ENCODE results near the gene GTSF1L.
A peak's percentile ranks its signal among the peaks of the same experiment; 100 is the strongest.
"Not testable (repeated sequence)": the region's sequence is repeated elsewhere in the genome, so short reads cannot be mapped to it uniquely, and the experiment has no call there.

GTSF1L gene

GRCh38 chr20:43766385-43766784, 39.6 kb upstream of the GTSF1L start:
- TF ChIP-seq, protein P1, sequence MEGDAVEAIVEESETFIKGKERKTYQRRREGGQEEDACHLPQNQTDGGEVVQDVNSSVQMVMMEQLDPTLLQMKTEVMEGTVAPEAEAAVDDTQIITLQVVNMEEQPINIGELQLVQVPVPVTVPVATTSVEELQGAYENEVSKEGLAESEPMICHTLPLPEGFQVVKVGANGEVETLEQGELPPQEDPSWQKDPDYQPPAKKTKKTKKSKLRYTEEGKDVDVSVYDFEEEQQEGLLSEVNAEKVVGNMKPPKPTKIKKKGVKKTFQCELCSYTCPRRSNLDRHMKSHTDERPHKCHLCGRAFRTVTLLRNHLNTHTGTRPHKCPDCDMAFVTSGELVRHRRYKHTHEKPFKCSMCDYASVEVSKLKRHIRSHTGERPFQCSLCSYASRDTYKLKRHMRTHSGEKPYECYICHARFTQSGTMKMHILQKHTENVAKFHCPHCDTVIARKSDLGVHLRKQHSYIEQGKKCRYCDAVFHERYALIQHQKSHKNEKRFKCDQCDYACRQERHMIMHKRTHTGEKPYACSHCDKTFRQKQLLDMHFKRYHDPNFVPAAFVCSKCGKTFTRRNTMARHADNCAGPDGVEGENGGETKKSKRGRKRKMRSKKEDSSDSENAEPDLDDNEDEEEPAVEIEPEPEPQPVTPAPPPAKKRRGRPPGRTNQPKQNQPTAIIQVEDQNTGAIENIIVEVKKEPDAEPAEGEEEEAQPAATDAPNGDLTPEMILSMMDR (IDR thresholded peaks at IDR 0.05; ENCODE audit: low read depth, low read length), result no peak
- H3K4me3 ChIP-seq (replicated peaks in 1 of 2; ENCODE audit: low read depth in 2 of 2, low read length in 2 of 2), result no peak overlapping the region
- no peak for DNase-seq (ENCODE audit: low read depth in 2 of 2)

GRCh38 chr20:43765916-43766315, 39.1 kb upstream of the GTSF1L start:
- no peak for DNase-seq (ENCODE audit: low read depth in 2 of 2)
- TF ChIP-seq, protein P1 (IDR thresholded peaks at IDR 0.05; ENCODE audit: low read depth, low read length), result no peak
- no peak overlapping the region for H3K4me3 ChIP-seq (replicated peaks in 1 of 2; ENCODE audit: low read depth in 2 of 2, low read length in 2 of 2)

GRCh38 chr20:43762911-43763310, 36.1 kb upstream of the GTSF1L start:
- DNase-seq (ENCODE audit: low read depth in 2 of 2), result no peak
- TF ChIP-seq, protein P1 (IDR thresholded peaks at IDR 0.05; ENCODE audit: low read depth, low read length), result no peak
- no peak overlapping the region for H3K4me3 ChIP-seq (replicated peaks in 1 of 2; ENCODE audit: low read depth in 2 of 2, low read length in 2 of 2)

DNA sequence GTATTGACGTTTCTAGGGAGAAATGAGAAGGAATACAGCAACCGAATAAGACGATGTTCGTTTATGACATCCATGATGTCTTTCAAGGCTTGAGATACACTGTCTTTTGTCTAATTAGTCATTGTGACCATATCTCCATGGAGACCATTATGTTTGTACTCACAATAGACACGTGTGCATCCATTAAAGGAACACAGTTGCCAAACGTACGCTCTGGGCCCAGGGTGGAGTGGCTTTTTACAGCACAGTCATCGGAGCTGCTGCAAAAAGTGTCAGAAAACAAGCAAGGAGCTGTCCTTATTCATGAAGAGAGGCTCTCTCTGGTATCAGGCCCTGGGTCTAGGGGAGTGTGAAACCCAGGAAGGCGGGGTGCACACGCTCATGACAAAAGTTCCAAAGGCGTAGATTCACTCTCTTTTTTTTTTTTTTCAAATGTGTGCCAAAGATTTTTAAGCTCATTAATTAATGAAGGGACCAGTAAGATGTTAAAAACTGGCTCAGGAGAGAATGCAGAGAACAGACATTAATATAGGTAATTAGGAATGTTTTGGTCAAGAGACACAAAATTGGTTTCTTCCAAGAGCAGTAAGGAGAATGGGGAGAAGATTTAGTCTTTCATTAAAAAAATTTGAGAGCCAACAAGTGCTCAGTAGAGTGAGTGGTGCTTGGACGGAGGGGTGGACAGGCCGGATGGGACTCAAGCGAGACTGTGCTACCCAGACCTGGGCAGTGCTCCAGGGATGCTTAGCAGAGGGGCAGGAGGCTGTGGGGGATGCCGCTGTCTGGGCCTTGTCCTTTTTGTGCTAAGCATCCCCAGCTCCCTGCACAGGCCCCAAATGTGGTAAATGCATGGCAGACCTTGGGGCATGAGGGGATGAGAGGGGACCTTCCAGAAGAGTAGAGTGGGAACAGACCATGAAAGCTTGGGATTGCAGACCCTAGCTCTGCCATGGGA, 34.9 kb upstream of the GTSF1L start:
- DNase-seq (ENCODE audit: low read depth in 2 of 2), result peak in 1 of 2 donors; percentile 31
- H3K4me3 ChIP-seq (replicated peaks in 1 of 2; ENCODE audit: low read depth in 2 of 2, low read length in 2 of 2), result no peak overlapping the region
- TF ChIP-seq, protein P1 (IDR thresholded peaks at IDR 0.05; ENCODE audit: low read depth, low read length), result no peak

DNA sequence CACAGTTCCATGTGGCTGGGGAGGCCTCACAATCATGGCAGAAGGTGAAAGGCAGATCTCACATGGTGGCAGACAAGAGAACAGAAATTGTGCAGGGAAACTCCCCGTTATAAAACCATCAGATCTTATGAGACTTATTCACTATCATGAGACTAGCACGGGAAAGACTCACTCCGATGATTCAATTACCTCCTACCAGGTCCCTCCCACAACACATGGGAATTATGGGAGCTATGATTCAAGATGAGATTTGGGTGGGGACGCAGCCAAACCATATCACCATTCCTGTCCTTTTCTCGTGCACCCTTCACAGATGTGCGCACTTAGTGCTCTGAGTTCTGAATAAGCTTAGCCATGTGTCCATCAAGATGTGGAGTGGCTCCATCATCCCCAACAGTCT, 31.1 kb upstream of the GTSF1L start:
- not testable (repeated sequence) for H3K4me3 ChIP-seq (replicated peaks in 1 of 2; ENCODE audit: low read depth in 2 of 2, low read length in 2 of 2)
- DNase-seq (ENCODE audit: low read depth in 2 of 2), result peak in 1 of 2 donors; percentile 69

DNA sequence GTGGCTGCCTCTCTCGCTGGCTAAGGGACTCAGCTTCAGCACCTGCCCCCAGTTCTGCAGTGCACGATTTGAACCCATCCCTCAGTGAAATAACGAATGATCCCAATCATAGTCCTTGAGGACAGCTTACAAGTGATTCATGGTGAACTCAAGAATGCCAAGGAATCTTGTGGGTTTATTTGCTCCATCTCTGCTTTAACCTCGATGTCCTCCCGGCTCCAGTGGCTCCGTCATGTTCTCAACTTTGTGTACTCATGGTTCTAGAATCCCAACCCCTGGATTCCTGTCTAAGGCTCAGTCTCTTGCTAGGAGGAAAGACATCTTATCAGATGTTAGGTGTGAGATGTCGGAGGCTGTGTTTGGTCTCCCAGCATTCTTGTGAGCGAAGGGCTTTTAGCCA, 29.0 kb upstream of the GTSF1L start:
- TF ChIP-seq, protein P1 (IDR thresholded peaks at IDR 0.05; ENCODE audit: low read depth, low read length), result no peak
- DNase-seq (ENCODE audit: low read depth in 2 of 2), result peak; percentile 42 to 77
- no peak overlapping the region for H3K4me3 ChIP-seq (replicated peaks in 1 of 2; ENCODE audit: low read depth in 2 of 2, low read length in 2 of 2)

DNA sequence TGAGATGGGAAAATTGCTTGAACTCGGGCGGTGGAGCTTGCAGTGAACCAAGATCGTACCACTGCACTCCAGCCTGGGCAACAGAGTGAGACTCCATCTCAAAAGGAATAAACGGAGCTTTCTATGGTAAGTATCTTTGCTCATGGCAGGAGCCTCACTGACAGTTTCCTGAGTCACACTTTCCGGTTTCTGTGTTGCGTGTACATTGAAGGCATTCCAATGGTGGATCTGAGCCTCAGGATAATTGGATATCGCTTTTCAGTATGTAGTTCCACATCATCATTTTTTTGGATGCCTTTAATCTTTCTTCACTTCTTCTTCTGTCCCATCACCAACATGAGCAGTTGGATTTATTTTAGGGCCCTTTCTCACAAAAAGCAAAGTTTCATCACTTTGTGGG, 28.6 kb upstream of the GTSF1L start:
- no peak overlapping the region for H3K4me3 ChIP-seq (replicated peaks in 1 of 2; ENCODE audit: low read depth in 2 of 2, low read length in 2 of 2)
- TF ChIP-seq, protein P1 (IDR thresholded peaks at IDR 0.05; ENCODE audit: low read depth, low read length), result no peak
- peak; percentile 62 to 79 for DNase-seq (ENCODE audit: low read depth in 2 of 2)
